Neural cell (in vitro differentiated cells): ENCODE data around the gene TTC39B.

Experiments used
- CTCF ChIP-seq: fragments of 450-650 bp; IDR thresholded peaks from 2 replicates; pipeline ENCODE4 v1.5.1; 2014; ENCODE audit warnings: antibody characterized with exemption, mild to moderate bottlenecking, moderate library complexity; ENCODE audit not compliant: poor library complexity, severe bottlenecking
- EP300 ChIP-seq: fragments of 450-650 bp; conservative IDR thresholded peaks from 2 replicates; pipeline ENCODE4 v1.6.1; 2014; ENCODE audit warnings: antibody characterized with exemption, mild to moderate bottlenecking, moderate library complexity; ENCODE audit not compliant: poor library complexity, severe bottlenecking
- EZH2 ChIP-seq: fragments of 200-600, 300-800 bp; shearing (Covaris generic), sonication (generic); IDR thresholded peaks from 2 replicates; pipeline ENCODE4 v1.6.1; 2014; ENCODE audit warnings: antibody characterized with exemption, low read length, borderline replicate concordance, mild to moderate bottlenecking; ENCODE audit not compliant: insufficient read depth, poor library complexity, severe bottlenecking
- MXI1 ChIP-seq: fragments of 450-650 bp; conservative IDR thresholded peaks from 2 replicates; pipeline ENCODE4 v1.6.1; 2014; ENCODE audit warnings: antibody characterized with exemption, mild to moderate bottlenecking; ENCODE audit not compliant: poor library complexity, severe bottlenecking
- RAD21 ChIP-seq: fragments of 450-650 bp; conservative IDR thresholded peaks from 2 replicates; pipeline ENCODE4 v1.6.1; 2014; ENCODE audit warnings: antibody characterized with exemption, mild to moderate bottlenecking, moderate library complexity
- REST ChIP-seq: IDR thresholded peaks from 2 replicates; pipeline ENCODE4 v1.6.1; 2012; ENCODE audit warnings: borderline replicate concordance

GRCh38 chr9:15211160-15211814 is 95.7 kb downstream of the TTC39B start:
- TF ChIP-seq CTCF (peak; percentile 85), RAD21 (peak; percentile 83), EP300 (no peak), MXI1 (no peak), REST (no peak), EZH2 (no peak)
